Testis (tissue), 2 donors: ENCODE data around the gene WDR91.
"Not testable (repeated sequence)": the region's sequence is repeated elsewhere in the genome, so short reads cannot be mapped to it uniquely, and the experiment has no call there.

ENCODE experiments used
- POLR2A ChIP-seq: fragments of 450-650 bp; IDR thresholded peaks from one replicate; pipeline ENCODE4 v1.6.1; 2017; ENCODE audit warnings: antibody characterized with exemption, mild to moderate bottlenecking, moderate library complexity
- TF ChIP-seq, protein P1 (sequence below), 3 experiments: fragments of 450-650 bp in 2 of 3; fragments of 200-600 bp in 1 of 3; sonication (generic) in 1 of 3; IDR thresholded peaks; one replicate each; pipeline ENCODE4 v1.5.1; 2016 to 2019; ENCODE audit warnings: antibody characterized with exemption in 3 of 3, mild to moderate bottlenecking in 2 of 3, moderate library complexity in 1 of 3

DNA sequence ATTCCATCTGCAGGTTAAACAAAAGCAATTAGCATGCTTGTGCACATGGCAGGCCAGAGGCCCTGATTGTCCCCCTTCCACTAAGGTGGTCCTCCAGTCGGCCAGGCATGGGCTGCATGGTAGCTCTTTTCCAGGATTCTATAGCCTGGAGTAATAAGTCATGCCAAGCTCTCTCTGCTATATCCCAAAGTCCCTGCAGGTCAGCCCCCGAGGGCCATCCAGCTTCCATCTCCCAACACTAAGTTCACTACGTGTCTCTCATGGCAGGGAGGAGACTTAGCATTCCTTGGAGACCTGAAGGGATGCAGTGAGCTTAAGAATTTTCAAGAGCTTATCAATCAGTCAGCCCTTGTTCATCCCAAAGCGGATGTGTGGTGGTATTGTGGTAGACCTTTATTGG is 37.4 kb downstream of the WDR91 start:
- TF ChIP-seq, protein P1, sequence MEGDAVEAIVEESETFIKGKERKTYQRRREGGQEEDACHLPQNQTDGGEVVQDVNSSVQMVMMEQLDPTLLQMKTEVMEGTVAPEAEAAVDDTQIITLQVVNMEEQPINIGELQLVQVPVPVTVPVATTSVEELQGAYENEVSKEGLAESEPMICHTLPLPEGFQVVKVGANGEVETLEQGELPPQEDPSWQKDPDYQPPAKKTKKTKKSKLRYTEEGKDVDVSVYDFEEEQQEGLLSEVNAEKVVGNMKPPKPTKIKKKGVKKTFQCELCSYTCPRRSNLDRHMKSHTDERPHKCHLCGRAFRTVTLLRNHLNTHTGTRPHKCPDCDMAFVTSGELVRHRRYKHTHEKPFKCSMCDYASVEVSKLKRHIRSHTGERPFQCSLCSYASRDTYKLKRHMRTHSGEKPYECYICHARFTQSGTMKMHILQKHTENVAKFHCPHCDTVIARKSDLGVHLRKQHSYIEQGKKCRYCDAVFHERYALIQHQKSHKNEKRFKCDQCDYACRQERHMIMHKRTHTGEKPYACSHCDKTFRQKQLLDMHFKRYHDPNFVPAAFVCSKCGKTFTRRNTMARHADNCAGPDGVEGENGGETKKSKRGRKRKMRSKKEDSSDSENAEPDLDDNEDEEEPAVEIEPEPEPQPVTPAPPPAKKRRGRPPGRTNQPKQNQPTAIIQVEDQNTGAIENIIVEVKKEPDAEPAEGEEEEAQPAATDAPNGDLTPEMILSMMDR (IDR thresholded peaks at IDR 0.05): not testable (repeated sequence)
- TF ChIP-seq POLR2A: not testable (repeated sequence)
